ENCODE results near the gene PDP2.

Gene PDP2

DNA sequence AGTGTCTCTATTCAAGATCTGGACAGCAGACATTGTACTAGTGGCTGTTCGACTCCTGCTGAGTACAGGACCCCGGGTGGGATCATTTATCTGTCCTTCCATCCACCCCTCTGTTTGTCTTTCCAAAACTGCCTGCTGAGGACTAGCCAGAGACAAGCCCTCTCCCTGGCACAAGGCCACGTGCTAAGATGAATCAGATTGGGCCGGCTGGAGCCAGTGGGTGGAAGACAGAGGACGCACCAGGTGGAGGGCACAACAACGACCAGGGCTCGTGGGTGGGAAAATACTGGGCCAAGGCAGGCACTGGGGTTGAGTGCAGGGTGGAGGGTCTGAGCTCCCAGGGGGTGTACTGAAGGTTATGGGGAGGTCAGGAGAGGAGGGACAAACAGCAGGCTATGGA lies 37.5 kb upstream of the PDP2 start:
- peak; percentile 16 for DNase-seq (ENCODE audit: low read depth, low spot score)
- H3K4me3 ChIP-seq (ENCODE audit: low read depth, low read length): no peak overlapping the region
- TF ChIP-seq, protein P1, sequence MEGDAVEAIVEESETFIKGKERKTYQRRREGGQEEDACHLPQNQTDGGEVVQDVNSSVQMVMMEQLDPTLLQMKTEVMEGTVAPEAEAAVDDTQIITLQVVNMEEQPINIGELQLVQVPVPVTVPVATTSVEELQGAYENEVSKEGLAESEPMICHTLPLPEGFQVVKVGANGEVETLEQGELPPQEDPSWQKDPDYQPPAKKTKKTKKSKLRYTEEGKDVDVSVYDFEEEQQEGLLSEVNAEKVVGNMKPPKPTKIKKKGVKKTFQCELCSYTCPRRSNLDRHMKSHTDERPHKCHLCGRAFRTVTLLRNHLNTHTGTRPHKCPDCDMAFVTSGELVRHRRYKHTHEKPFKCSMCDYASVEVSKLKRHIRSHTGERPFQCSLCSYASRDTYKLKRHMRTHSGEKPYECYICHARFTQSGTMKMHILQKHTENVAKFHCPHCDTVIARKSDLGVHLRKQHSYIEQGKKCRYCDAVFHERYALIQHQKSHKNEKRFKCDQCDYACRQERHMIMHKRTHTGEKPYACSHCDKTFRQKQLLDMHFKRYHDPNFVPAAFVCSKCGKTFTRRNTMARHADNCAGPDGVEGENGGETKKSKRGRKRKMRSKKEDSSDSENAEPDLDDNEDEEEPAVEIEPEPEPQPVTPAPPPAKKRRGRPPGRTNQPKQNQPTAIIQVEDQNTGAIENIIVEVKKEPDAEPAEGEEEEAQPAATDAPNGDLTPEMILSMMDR (IDR thresholded peaks at IDR 0.05; ENCODE audit: low read depth, low read length): no peak
- in situ Hi-C loops (cut with HindIII; ENCODE audit: low sequenced_read_pairs): no loop called here

DNA sequence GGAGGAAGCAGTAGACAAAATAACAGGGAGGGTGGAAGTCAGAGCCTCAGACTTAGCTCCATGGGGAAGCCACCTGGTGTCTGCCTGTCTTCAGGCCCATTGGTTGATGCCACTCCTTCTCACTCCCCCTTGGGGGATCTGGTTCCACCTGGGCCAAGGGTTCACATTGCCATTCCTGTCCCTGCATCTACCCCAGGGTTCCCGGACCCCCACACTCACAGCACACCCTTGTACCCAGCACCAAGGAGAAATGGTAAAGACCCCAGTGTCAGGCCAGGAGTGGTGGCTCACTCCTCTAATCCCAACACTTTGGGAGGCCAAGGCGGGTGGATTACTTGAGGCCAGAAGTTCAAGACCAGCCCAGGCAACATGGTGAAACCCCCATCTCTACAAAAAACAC lies 37.1 kb upstream of the PDP2 start:
- TF ChIP-seq, protein P1 (IDR thresholded peaks at IDR 0.05; ENCODE audit: low read depth, low read length): no peak
- no peak overlapping the region for H3K4me3 ChIP-seq (ENCODE audit: low read depth, low read length)
- in situ Hi-C loops (cut with HindIII; ENCODE audit: low sequenced_read_pairs): no loop called here
- no peak for DNase-seq (ENCODE audit: low read depth, low spot score)

DNA sequence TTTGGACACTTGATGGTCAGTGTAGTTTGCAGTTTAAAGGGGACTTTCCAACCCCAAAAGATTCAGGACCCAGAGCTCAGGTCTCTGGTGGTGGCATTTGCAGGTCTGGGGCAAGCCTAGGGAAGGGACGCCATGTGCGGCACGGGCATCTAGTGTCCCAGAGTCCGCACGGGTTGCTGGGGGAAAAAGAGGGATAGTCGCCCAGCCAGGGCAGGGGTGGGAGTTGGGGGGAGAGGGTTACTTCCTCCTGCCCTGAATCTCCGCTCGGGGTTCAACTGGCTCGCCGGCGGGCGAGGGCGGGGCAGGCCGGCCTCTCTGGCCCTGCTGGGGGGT lies 36.3 kb upstream of the PDP2 start:
- DNase-seq (ENCODE audit: low read depth, low spot score): no peak
- in situ Hi-C loops (cut with HindIII; ENCODE audit: low sequenced_read_pairs): no loop called here
- no peak overlapping the region for H3K4me3 ChIP-seq (ENCODE audit: low read depth, low read length)
- TF ChIP-seq, protein P1 (IDR thresholded peaks at IDR 0.05; ENCODE audit: low read depth, low read length): no peak

DNA sequence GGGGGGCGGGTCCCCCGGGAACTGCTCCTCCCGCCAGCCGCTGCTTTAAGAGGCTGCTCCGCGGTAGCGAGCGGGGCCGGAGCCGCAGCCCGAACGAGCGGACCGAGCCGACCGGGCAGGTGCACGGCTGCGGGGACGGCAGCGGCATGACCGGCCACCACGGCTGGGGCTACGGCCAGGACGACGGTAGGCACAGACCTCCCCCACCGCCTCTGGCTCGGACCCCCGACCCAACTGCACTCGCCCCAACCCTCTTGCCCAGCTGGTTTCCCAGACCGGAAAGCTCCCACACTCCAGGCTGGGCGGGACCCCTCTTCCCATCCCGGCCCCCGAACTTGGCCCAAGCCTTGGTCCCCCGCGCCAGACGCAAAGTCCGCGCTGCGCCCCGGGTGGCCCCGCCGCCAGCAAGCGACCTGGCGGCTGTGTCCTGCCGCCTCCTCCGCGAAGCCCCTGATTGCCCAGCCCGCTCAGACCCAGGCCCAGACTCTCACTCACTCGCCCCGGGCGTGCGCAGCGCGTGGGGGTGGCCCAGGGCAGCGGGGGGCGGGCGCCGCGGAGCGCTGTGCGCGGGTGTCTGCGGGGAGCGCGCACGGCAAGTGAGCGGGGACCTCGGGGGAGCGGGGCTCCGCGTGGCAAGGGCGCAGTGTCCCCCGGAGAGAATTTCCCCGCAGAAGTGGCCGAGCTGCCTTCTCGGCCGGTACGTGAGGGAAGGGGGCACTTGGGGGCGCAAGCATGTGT lies 35.8 kb upstream of the PDP2 start, which contains the start of gene CA7:
Gene CA7 (plus strand): TSS at position 73 of the 738 bp plus-strand sequence. CDS start 74 bp downstream, at position 147.
- TF ChIP-seq, protein P1 (IDR thresholded peaks at IDR 0.05; ENCODE audit: low read depth, low read length): no peak
- no peak for DNase-seq (ENCODE audit: low read depth, low spot score)
- in situ Hi-C loops (cut with HindIII; ENCODE audit: low sequenced_read_pairs): no loop called here
- peak within 1 kb of the TSS; percentile 13 for H3K4me3 ChIP-seq (ENCODE audit: low read depth, low read length)

DNA sequence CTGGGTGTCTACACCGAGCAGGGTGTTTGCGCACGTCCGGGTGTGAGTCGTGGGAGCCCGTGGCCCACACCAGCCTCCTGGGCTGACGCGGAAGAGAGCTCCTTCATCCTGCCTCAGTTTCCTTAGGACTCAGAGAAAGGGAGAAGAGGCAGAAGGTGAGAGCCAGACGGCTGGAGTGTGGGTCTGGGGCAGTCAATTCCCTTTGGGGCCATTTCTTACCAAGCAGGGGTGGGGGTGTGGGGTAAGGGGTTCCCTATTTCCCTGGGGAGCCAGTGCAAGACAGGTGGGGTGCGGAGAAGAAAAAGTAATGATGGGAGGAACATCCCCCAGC lies 35.3 kb upstream of the PDP2 start:
- in situ Hi-C loops (cut with HindIII; ENCODE audit: low sequenced_read_pairs): no loop called here
- H3K4me3 ChIP-seq (ENCODE audit: low read depth, low read length): no peak overlapping the region

DNA sequence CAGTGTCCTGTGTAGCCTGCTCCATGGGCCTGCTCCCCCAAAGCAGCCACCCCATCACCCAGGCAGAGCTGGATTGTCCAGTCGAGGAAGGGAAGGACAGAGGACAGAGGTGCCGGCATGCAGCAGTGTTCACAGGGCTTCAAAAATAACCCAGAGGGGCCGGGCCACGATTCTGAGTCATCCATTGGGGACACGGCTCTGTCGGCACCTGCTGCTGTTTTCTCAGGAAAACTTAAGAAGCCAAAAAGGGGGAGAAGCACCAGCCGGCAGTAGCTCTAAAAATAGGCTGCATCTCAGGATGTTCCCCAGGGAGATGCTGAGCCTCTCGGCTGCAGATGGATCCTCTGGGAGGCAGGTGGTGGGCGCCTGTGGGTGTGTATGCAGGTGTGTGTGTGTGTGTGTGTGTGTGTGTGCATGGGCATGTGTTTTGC lies 34.5 kb upstream of the PDP2 start:
- in situ Hi-C loops (cut with HindIII; ENCODE audit: low sequenced_read_pairs): no loop called here
- no peak for DNase-seq (ENCODE audit: low read depth, low spot score)
- TF ChIP-seq, protein P1 (IDR thresholded peaks at IDR 0.05; ENCODE audit: low read depth, low read length): no peak
- no peak overlapping the region for H3K4me3 ChIP-seq (ENCODE audit: low read depth, low read length)

More for the DNA sequence above, 35.3 kb upstream of the PDP2 start:
- TF ChIP-seq, protein P1 (IDR thresholded peaks at IDR 0.05; ENCODE audit: low read depth, low read length): no peak
- DNase-seq (ENCODE audit: low read depth, low spot score): no peak

Measured in astrocyte of the spinal cord (primary cell).